GM12878 (cell line): ENCODE measurements around the gene GSPT2. TPM values are rescaled to one million over a fixed set of nuclear protein-coding genes. Genes with fewer than 3 reads are reported as not detected.

Experiments used
- ATAC-seq: fragments of 200-7000 bp; cut with Tn5 transposase; 3 replicates; pipeline ENCODE4 v1.9.1; 2020; ENCODE audit warnings: mild to moderate bottlenecking, moderate library complexity
- BruUV-seq: library from RNA; stranded (reverse); fragments of 400-500 nt; replicated peaks from 2 replicates; lab custom pipeline; 2021; lab: Mats Ljungman, UMichigan
- CTCF ChIA-PET: fragments of 300-600 bp; sonication (Branson Sonifier 250); formaldehyde crosslinking; extraction: SDS; loops from one replicate; lab custom pipeline; 2021; ENCODE audit warnings: inconsistent platforms; lab: Yijun Ruan, JAX
- POLR2A ChIA-PET: fragments of 350-600 bp; formaldehyde crosslinking; extraction: SDS; loops from one replicate; lab custom pipeline; 2021; ENCODE audit warnings: inconsistent platforms; lab: Charles Lee
- RAD21 ChIA-PET: fragments of 300-600 bp; sonication (Branson Sonifier 250); formaldehyde crosslinking; loops from one replicate; lab custom pipeline; 2023; ENCODE audit warnings: antibody characterized with exemption; ENCODE audit not compliant: unreplicated experiment; lab: Charles Lee
- SMC1A ChIA-PET: fragments of 300-600 bp; sonication (Branson Sonifier 250); formaldehyde crosslinking; loops from one replicate; lab custom pipeline; 2023; ENCODE audit not compliant: unreplicated experiment, uncharacterized antibody; lab: Charles Lee
- DNase-seq: peaks from one replicate; pipeline ENCODE4 v3.0.0-alpha.2; 2011; ENCODE audit warnings: low read depth, low spot score
- FAIRE-seq: peaks from 3 replicates; lab custom pipeline; 2011; peaks lifted over from hg19 to GRCh38; lab: Jason Lieb, UNC
- H2AFZ ChIP-seq: 2 replicates; pipeline ENCODE4 v1.6.0; 2011; ENCODE audit warnings: low read depth, low read length, control low read depth; ENCODE audit not compliant: control insufficient read depth
- H3K27ac ChIP-seq: 2 replicates; pipeline ENCODE4 v1.5.1; 2011; ENCODE audit warnings: control low read depth; ENCODE audit not compliant: control insufficient read depth, insufficient read depth
- H3K27me3 ChIP-seq, 2 experiments: replicated peaks in 1 of 2; 2 replicates each; pipeline versions ENCODE4 v1.6.0 to v1.6.1; 2011; ENCODE audit warnings: low read length in 1 of 2; ENCODE audit not compliant: control insufficient read depth in 2 of 2, insufficient read depth in 2 of 2
- H3K36me3 ChIP-seq, 2 experiments: 2 replicates each; pipeline ENCODE4 v1.5.1; 2011; ENCODE audit warnings: low read length in 1 of 2; ENCODE audit not compliant: control insufficient read depth in 2 of 2, insufficient read depth in 2 of 2
- H3K4me1 ChIP-seq: 2 replicates; pipeline ENCODE4 v1.6.1; 2011; ENCODE audit warnings: mild to moderate bottlenecking, low read length, moderate library complexity, mixed read lengths; ENCODE audit not compliant: control insufficient read depth, insufficient read depth
- H3K4me2 ChIP-seq: 2 replicates; pipeline ENCODE4 v1.6.0; 2011; ENCODE audit warnings: control low read depth; ENCODE audit not compliant: control insufficient read depth, insufficient read depth
- H3K4me3 ChIP-seq: fragments of 200-600 bp; sonication (generic); 2 replicates; pipeline ENCODE4 v1.5.1; 2016
- H3K79me2 ChIP-seq: 2 replicates; pipeline ENCODE4 v1.6.0; 2011; ENCODE audit warnings: low read length; ENCODE audit not compliant: control insufficient read depth, insufficient read depth
- H3K9ac ChIP-seq: 2 replicates; pipeline ENCODE4 v1.8.0; 2011; ENCODE audit warnings: low read length, control low read depth, mixed read lengths; ENCODE audit not compliant: control insufficient read depth, insufficient read depth
- H3K9me3 ChIP-seq: replicated peaks from 3 replicates; pipeline ENCODE4 v1.5.1; 2011; ENCODE audit warnings: mild to moderate bottlenecking, low read length; ENCODE audit not compliant: control insufficient read depth, insufficient read depth
- H4K20me1 ChIP-seq: 2 replicates; pipeline ENCODE4 v1.6.0; 2011; ENCODE audit not compliant: control insufficient read depth, insufficient read depth
- ATF7 ChIP-seq: fragments of 450-650 bp; IDR thresholded peaks from 2 replicates; pipeline ENCODE4 v1.6.1; 2016; ENCODE audit warnings: low read depth, mild to moderate bottlenecking
- CEBPB ChIP-seq, 2 experiments: fragments of 150-350 bp in 1 of 2; IDR thresholded peaks; 2 replicates each; pipeline ENCODE4 v1.6.1; 2012 to 2014; ENCODE audit warnings: low read depth in 2 of 2, low read length in 2 of 2, borderline replicate concordance in 1 of 2, inconsistent platforms in 1 of 2
- CEBPZ ChIP-seq: fragments of 150-350 bp; IDR thresholded peaks from 2 replicates; pipeline ENCODE4 v1.6.1; 2016; ENCODE audit warnings: low read depth, low read length
- CHD2 ChIP-seq: IDR thresholded peaks from 2 replicates; pipeline ENCODE4 v1.6.1; 2011; ENCODE audit warnings: low read depth, low read length, improper control_type of control experiment, borderline replicate concordance
- CTCF ChIP-seq, 3 experiments: IDR thresholded peaks in 2 of 3; conservative IDR thresholded peaks in 1 of 3; 2 replicates each; pipeline ENCODE4 v1.5.1; 2011; ENCODE audit warnings: low read depth in 3 of 3, low read length in 3 of 3, mild to moderate bottlenecking in 3 of 3, control low read depth in 2 of 3, moderate library complexity in 2 of 3, inconsistent platforms in 1 of 3, mixed read lengths in 1 of 3; ENCODE audit not compliant: control insufficient read depth in 2 of 3, insufficient read depth in 1 of 3; ENCODE audit errors: extremely low read depth in 1 of 3
- IRF4 ChIP-seq: IDR thresholded peaks from 2 replicates; pipeline ENCODE4 v1.6.1; 2011; ENCODE audit warnings: low read depth, low read length
- JUND ChIP-seq: IDR thresholded peaks from 2 replicates; pipeline ENCODE4 v1.6.1; 2012; ENCODE audit warnings: low read depth, mild to moderate bottlenecking, low read length, improper control_type of control experiment, moderate library complexity
- KDM1A ChIP-seq: fragments of 200-600 bp; sonication (generic); IDR thresholded peaks from 2 replicates; pipeline ENCODE4 v1.6.1; 2016; ENCODE audit warnings: borderline replicate concordance
- MTA2 ChIP-seq: fragments of 450-650 bp; IDR thresholded peaks from 2 replicates; pipeline ENCODE4 v1.6.1; 2016; ENCODE audit warnings: low read depth, mild to moderate bottlenecking, moderate library complexity
- RAD21 ChIP-seq: IDR thresholded peaks from 2 replicates; pipeline ENCODE4 v1.6.1; 2011; ENCODE audit warnings: mild to moderate bottlenecking, low read depth, low read length, moderate library complexity; ENCODE audit not compliant: insufficient read depth
- RAD51 ChIP-seq: fragments of 450-650 bp; IDR thresholded peaks from 2 replicates; pipeline ENCODE4 v1.6.1; 2016; ENCODE audit warnings: moderate library complexity, mild to moderate bottlenecking, inconsistent platforms
- RB1 ChIP-seq: fragments of 450-650 bp; formaldehyde crosslinking; IDR thresholded peaks from 2 replicates; pipeline ENCODE4 v1.6.1; 2017; ENCODE audit warnings: mild to moderate bottlenecking, borderline replicate concordance
- SP1 ChIP-seq: IDR thresholded peaks from one replicate; pipeline ENCODE4 v1.6.1; 2011; ENCODE audit warnings: low read depth, low read length
- WRNIP1 ChIP-seq: IDR thresholded peaks from 2 replicates; pipeline ENCODE4 v1.6.1; 2011; ENCODE audit warnings: low read depth, low read length, improper control_type of control experiment, borderline replicate concordance
- YY1 ChIP-seq: IDR thresholded peaks from 2 replicates; pipeline ENCODE4 v1.6.1; 2011; ENCODE audit warnings: low read depth, mild to moderate bottlenecking, low read length
- ZNF207 ChIP-seq: fragments of 450-650 bp; IDR thresholded peaks from 2 replicates; pipeline ENCODE4 v1.6.1; 2014; ENCODE audit warnings: antibody characterized with exemption, mild to moderate bottlenecking, borderline replicate concordance
- ZNF24 ChIP-seq: fragments of 450-650 bp; IDR thresholded peaks from 2 replicates; pipeline ENCODE4 v1.6.1; 2017; ENCODE audit warnings: antibody characterized with exemption, mild to moderate bottlenecking
- WGBS: methylation state at CpG from one replicate; pipeline ENCODE4 v1.1.6; 2016; ENCODE audit warnings: low lambda C conversion rate; ENCODE audit not compliant: insufficient replicate concordance, insufficient coverage; ENCODE audit errors: missing lambda C conversion rate; 5-methylcytosine and 5-hydroxymethylcytosine counted together
- in situ Hi-C: fragments of 300-500 bp; cut with MboI; formaldehyde crosslinking; loops from 9 replicates; pipeline ENCODE4 v1.14.3; 2018; ENCODE audit warnings: mixed read lengths
- intact Hi-C: fragments of 100-400 bp; cut with micrococcal nuclease; formaldehyde crosslinking; loops from one replicate; pipeline ENCODE4 v1.14.2; 2022; ENCODE audit not compliant: unreplicated experiment
- polyA plus RNA-seq, 11 experiments: library from polyadenylated mRNA; depleted of rRNA in 4 of 11; unstranded in 6 of 11; stranded (reverse) in 5 of 11; fragments of >200 nt; fragmentation: Nextera tagmentation in 4 of 11; fragmentation: Illumina TruSeq in 1 of 11; extraction: Ambion mirVana in 4 of 11; extraction: Trizol in 1 of 11; gene quantifications; 1 replicate in 1 of 11; 2 replicates in 10 of 11; pipeline versions ENCODE4 v1.2.1 to v1.2.3, GENCODE V29; 2011 to 2016; ENCODE audit warnings: inconsistent platforms in 2 of 11, missing spikeins in 2 of 11, low read depth in 1 of 11
- total RNA-seq, 4 experiments: library from RNA; depleted of rRNA in 3 of 4; stranded (reverse); fragments of >200 nt in 3 of 4; fragmentation: Illumina TruSeq in 1 of 4; extraction: Trizol in 1 of 4; gene quantifications; 2 replicates each; pipeline versions ENCODE4 v1.2.1 to v1.2.3, GENCODE V29; 2013 to 2021
- TF ChIP-seq, protein P1 (sequence below): fragments of 450-650 bp; IDR thresholded peaks from 2 replicates; pipeline ENCODE4 v1.6.1; 2017; ENCODE audit warnings: mild to moderate bottlenecking, low read depth, inconsistent platforms; ENCODE audit not compliant: poor library complexity, severe bottlenecking

The GSPT2 gene
- total and polyA plus RNA-seq, 10 of the 15 experiments (the other 5 are each of a cell fraction or from before 2014, with no cell fraction given), result 3.4 to 14.2 (median 9.3) TPM

GRCh38 chrX:51728202-51728601 lies 15.0 kb upstream of the GSPT2 start (continued):
- TF ChIP-seq ZNF24 (no peak), JUND (no peak), RB1 (no peak), KDM1A (no peak), WRNIP1 (no peak), CEBPB (IDR thresholded peaks at IDR 0.05; ENCODE audit: borderline replicate concordance in 1 of 2, low read depth in 2 of 2, low read length in 2 of 2) (no peak), CTCF (IDR thresholded peaks at IDR 0.05 in 2 of 3, conservative IDR thresholded peaks at IDR 0.05 in 1 of 3; ENCODE audit: control insufficient read depth in 2 of 3, extremely low read depth in 1 of 3, insufficient read depth in 1 of 3, low read depth in 3 of 3, low read length in 3 of 3) (no peak)

DNA sequence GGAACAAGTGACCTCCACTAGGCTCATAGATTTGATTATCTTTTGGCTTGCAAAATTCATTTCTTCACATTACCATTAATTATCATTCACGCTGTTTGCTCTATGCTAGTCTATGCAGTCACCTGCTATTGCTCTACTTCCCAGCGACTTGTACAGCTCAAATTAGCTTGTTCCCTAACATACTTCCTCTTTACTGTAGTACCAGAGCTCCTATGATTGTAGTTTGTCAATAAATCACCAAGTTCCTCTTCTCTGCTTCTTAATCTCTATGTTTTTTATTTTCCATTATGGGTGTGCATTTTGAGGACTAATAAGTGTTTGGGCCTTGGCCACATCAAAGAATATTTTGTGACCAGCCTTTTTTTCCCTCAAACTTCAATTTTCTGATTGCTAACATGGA lies 6.2 kb upstream of the GSPT2 start:
- RAD21 ChIA-PET, result no interaction called here
- SMC1A ChIA-PET, result no interaction called here
- Histone ChIP-seq H3K79me2 (no peaks in the 10 kb centered on the region), H3K27me3 (no peaks in the 10 kb centered on the region; a peak in 1 of 4 replicates), H3K9ac (no peak overlapping the region), H3K9me3 (no peaks in the 10 kb centered on the region; the same call in 2 of the 3 replicates), H3K27ac (no peak overlapping the region), H3K4me2 (no peak overlapping the region), H4K20me1 (no peaks in the 10 kb centered on the region), H3K4me1 (no peaks in the 10 kb centered on the region), H2AFZ (no peak overlapping the region), H3K36me3 (no peaks in the 10 kb centered on the region), H3K4me3 (no peak overlapping the region)
- intact Hi-C loops (no loop called here), in situ Hi-C loops (no loop called here)
- ATAC-seq (no peak), FAIRE-seq (no peak), DNase-seq (no peak)
- POLR2A ChIA-PET, result no interaction called here
- CTCF ChIA-PET, result no interaction called here
- no TSS peak for BruUV-seq
- 3% methylated on average over 2 of the region's 2 CpGs for WGBS
- no peak for TF ChIP-seq RAD51
- no peak for TF ChIP-seq ZNF207
- no peak for TF ChIP-seq KDM1A
- no peak for TF ChIP-seq MTA2
- no peak for TF ChIP-seq RAD21
- TF ChIP-seq SP1, result no peak
- TF ChIP-seq ATF7, result no peak
- TF ChIP-seq CHD2, result no peak
- no peak for TF ChIP-seq YY1
- TF ChIP-seq, protein P1, sequence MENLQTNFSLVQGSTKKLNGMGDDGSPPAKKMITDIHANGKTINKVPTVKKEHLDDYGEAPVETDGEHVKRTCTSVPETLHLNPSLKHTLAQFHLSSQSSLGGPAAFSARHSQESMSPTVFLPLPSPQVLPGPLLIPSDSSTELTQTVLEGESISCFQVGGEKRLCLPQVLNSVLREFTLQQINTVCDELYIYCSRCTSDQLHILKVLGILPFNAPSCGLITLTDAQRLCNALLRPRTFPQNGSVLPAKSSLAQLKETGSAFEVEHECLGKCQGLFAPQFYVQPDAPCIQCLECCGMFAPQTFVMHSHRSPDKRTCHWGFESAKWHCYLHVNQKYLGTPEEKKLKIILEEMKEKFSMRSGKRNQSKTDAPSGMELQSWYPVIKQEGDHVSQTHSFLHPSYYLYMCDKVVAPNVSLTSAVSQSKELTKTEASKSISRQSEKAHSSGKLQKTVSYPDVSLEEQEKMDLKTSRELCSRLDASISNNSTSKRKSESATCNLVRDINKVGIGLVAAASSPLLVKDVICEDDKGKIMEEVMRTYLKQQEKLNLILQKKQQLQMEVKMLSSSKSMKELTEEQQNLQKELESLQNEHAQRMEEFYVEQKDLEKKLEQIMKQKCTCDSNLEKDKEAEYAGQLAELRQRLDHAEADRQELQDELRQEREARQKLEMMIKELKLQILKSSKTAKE, result no peak
- TF ChIP-seq CEBPZ, result no peak
- no peak for TF ChIP-seq IRF4
